DMS 273 (cell line): Measurements from ENCODE around the gene PINK1.
"Not testable (repeated sequence)": the region's sequence is repeated elsewhere in the genome, so short reads cannot be mapped to it uniquely, and the experiment has no call there.

Source experiments
- DNase-seq: peaks from one replicate; lab custom pipeline; 2025; ENCODE audit not compliant: unreplicated experiment; lab: John Stamatoyannopoulos, UW

Gene PINK1

GRCh38 chr1:20673626-20674025 lies 40.4 kb downstream of the PINK1 start:
- DNase-seq, result not testable (repeated sequence)

GRCh38 chr1:20678599-20678998 lies 45.3 kb downstream of the PINK1 start:
- DNase-seq, result no peak

- no peak for DNase-seq
Measured at GRCh38 chr1:20680269-20680668, 47.0 kb downstream of the PINK1 start.

GRCh38 chr1:20681999-20682398 lies 48.7 kb downstream of the PINK1 start:
- DNase-seq, result no peak

- no peak for DNase-seq
Measured at GRCh38 chr1:20682571-20683236, 49.4 kb downstream of the PINK1 start.

- no peak for DNase-seq
Measured at GRCh38 chr1:20683614-20684013, 50.4 kb downstream of the PINK1 start.

- DNase-seq, result no peak
Measured at GRCh38 chr1:20684050-20684620, 50.9 kb downstream of the PINK1 start.

GRCh38 chr1:20684651-20685050 lies 51.4 kb downstream of the PINK1 start:
- no peak for DNase-seq

GRCh38 chr1:20685099-20685662 lies 51.9 kb downstream of the PINK1 start:
- no peak for DNase-seq

- DNase-seq, result no peak
Measured at GRCh38 chr1:20685741-20686140, 52.5 kb downstream of the PINK1 start.

GRCh38 chr1:20686883-20687725 lies 53.8 kb downstream of the PINK1 start:
- DNase-seq, result peak; percentile 49

GRCh38 chr1:20689645-20690056 lies 56.4 kb downstream of the PINK1 start:
- DNase-seq, result no peak

GRCh38 chr1:20691872-20692271 lies 58.6 kb downstream of the PINK1 start:
- DNase-seq, result no peak

- DNase-seq, result no peak
Measured at GRCh38 chr1:20693623-20694022, 60.4 kb downstream of the PINK1 start.

- no peak for DNase-seq
Measured at GRCh38 chr1:20695515-20695914, 62.3 kb downstream of the PINK1 start.

GRCh38 chr1:20696397-20697333 lies 63.4 kb downstream of the PINK1 start:
- peak; percentile 97 for DNase-seq

- no peak for DNase-seq
Measured at GRCh38 chr1:20697563-20697962, 64.3 kb downstream of the PINK1 start.

GRCh38 chr1:20698195-20698910 lies 65.1 kb downstream of the PINK1 start:
- no peak for DNase-seq

GRCh38 chr1:20699558-20699957 lies 66.3 kb downstream of the PINK1 start:
- DNase-seq, result no peak

GRCh38 chr1:20700636-20701215 lies 67.5 kb downstream of the PINK1 start:
- DNase-seq, result no peak
